ENCODE data around the gene GPX7. TPM values are rescaled to one million over a fixed set of nuclear protein-coding genes. Genes with fewer than 3 reads are reported as not detected.

GPX7 gene
- total RNA-seq, 4 donors from 2014 or later: 1.4 to 6.2 (median 2.0) TPM; not detected in 1

- peak overlapping the region in 1 of 4 donors; percentile 52 for H3K27ac ChIP-seq
- DNase-seq: no peak
- no peak for TF ChIP-seq POLR2A (IDR thresholded peaks at IDR 0.05)
- TF ChIP-seq, protein P1, sequence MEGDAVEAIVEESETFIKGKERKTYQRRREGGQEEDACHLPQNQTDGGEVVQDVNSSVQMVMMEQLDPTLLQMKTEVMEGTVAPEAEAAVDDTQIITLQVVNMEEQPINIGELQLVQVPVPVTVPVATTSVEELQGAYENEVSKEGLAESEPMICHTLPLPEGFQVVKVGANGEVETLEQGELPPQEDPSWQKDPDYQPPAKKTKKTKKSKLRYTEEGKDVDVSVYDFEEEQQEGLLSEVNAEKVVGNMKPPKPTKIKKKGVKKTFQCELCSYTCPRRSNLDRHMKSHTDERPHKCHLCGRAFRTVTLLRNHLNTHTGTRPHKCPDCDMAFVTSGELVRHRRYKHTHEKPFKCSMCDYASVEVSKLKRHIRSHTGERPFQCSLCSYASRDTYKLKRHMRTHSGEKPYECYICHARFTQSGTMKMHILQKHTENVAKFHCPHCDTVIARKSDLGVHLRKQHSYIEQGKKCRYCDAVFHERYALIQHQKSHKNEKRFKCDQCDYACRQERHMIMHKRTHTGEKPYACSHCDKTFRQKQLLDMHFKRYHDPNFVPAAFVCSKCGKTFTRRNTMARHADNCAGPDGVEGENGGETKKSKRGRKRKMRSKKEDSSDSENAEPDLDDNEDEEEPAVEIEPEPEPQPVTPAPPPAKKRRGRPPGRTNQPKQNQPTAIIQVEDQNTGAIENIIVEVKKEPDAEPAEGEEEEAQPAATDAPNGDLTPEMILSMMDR (IDR thresholded peaks at IDR 0.05): no peak
- no peak overlapping the region for H3K4me3 ChIP-seq
- H3K4me1 ChIP-seq: peaks cover 0 to 12% (median 6%) of the 10 kb centered on the region in 4 donors
- H3K9me3 ChIP-seq: no peaks in the 10 kb centered on the region
- no peaks in the 10 kb centered on the region for H3K36me3 ChIP-seq
- peaks cover 0 to 10% of the 10 kb centered on the region in 2 donors for H3K27me3 ChIP-seq
Measured at GRCh38 chr1:52629667-52630066, 27.5 kb downstream of the GPX7 start.

GRCh38 chr1:52631759-52632331 is 29.7 kb downstream of the GPX7 start:
- Histone ChIP-seq H3K4me3 (peak overlapping the region in 2 of 4 donors; percentile 64 to 68), H3K4me1 (peaks cover 0 to 19% (median 9%) of the 10 kb centered on the region in 4 donors), H3K27me3 (peaks cover 0 to 10% of the 10 kb centered on the region in 2 donors), H3K36me3 (no peaks in the 10 kb centered on the region), H3K9me3 (no peaks in the 10 kb centered on the region), H3K27ac (peak overlapping the region in 3 of 4 donors; percentile 65 to 97 (median 94))
- peak in 2 of 3 donors; percentile 56 to 62 for DNase-seq
- TF ChIP-seq, protein P1 (IDR thresholded peaks at IDR 0.05): no peak
- no peak for TF ChIP-seq POLR2A (IDR thresholded peaks at IDR 0.05)

- H3K4me3 ChIP-seq: peak within 1 kb of the TSS; percentile 50 to 68 (median 63)
- H3K36me3 ChIP-seq: no peaks in the 10 kb centered on the region
- peaks cover 0 to 10% of the 10 kb centered on the region in 2 donors for H3K27me3 ChIP-seq
- no peak for TF ChIP-seq POLR2A (IDR thresholded peaks at IDR 0.05)
- TF ChIP-seq, protein P1 (IDR thresholded peaks at IDR 0.05): no peak
- peak within 1 kb of the TSS; percentile 65 to 97 (median 82) for H3K27ac ChIP-seq
- no peaks in the 10 kb centered on the region for H3K9me3 ChIP-seq
- H3K4me1 ChIP-seq: peaks cover 0 to 20% (median 12%) of the 10 kb centered on the region in 4 donors
- peak; percentile 60 to 82 (median 77) for DNase-seq
Measured at GRCh38 chr1:52632732-52633290, 30.6 kb downstream of the GPX7 start, which contains the start of gene SHISAL2A. SHISAL2A (plus strand) TSS chr1:52633168; CDS start chr1:52633494, 326 bp downstream.

DNA sequence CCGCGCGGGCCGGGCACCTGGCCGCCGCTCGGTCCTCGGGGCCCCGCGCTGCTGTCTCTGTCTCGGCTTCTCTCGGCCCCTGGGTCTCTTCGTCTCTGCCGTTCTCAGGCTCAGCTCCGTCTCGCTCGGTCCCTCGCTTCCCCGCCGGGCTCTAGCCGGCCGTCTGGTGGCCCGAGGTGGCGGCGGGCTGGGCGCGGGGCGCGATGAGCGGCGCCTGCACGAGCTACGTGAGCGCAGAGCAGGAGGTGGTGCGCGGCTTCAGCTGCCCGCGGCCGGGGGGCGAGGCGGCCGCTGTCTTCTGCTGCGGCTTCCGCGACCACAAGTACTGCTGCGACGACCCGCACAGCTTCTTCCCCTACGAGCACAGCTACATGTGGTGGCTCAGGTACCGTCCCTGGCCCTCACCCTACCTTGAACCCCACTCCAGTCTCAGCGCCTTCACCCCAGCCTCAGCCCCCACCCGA is 31.2 kb downstream of the GPX7 start:
- TF ChIP-seq, protein P1 (IDR thresholded peaks at IDR 0.05): no peak
- TF ChIP-seq POLR2A (IDR thresholded peaks at IDR 0.05): no peak
- peak in 2 of 3 donors; percentile 50 to 56 for DNase-seq
- H3K4me1 ChIP-seq: peaks cover 0 to 25% (median 14%) of the 10 kb centered on the region in 4 donors
- peak overlapping the region; percentile 65 to 97 (median 82) for H3K27ac ChIP-seq
- no peaks in the 10 kb centered on the region for H3K36me3 ChIP-seq
- H3K27me3 ChIP-seq: peaks cover 0 to 10% of the 10 kb centered on the region in 2 donors
- peak overlapping the region; percentile 50 to 68 (median 63) for H3K4me3 ChIP-seq
- H3K9me3 ChIP-seq: no peaks in the 10 kb centered on the region

DNA sequence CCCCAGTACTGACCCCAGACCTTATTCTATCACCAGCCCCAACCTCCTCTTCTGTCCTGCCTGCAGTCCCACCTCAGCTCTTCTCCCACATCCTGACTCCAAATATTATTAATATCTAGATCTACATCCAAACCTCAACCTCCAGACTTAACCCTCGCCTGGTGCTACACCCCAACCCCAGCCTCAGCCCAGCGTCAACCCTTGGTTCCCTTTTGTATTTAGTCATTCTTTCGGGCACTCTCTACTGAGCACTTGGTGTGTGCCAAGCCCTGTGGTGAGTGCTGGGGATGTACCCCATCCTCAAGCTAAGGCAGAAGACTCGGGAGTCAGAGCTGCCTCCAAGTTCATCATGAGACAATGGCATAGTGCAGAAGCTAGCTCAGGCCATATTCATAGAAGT is 31.9 kb downstream of the GPX7 start:
- peaks cover 0 to 10% of the 10 kb centered on the region in 2 donors for H3K27me3 ChIP-seq
- H3K9me3 ChIP-seq: no peaks in the 10 kb centered on the region
- H3K27ac ChIP-seq: peak overlapping the region; percentile 6 to 97 (median 80)
- no peak for TF ChIP-seq POLR2A (IDR thresholded peaks at IDR 0.05)
- TF ChIP-seq, protein P1 (IDR thresholded peaks at IDR 0.05): no peak
- no peaks in the 10 kb centered on the region for H3K36me3 ChIP-seq
- H3K4me1 ChIP-seq: peaks cover 0 to 29% (median 16%) of the 10 kb centered on the region in 4 donors
- H3K4me3 ChIP-seq: peak overlapping the region in 3 of 4 donors; percentile 62 to 68 (median 64)
- DNase-seq: no peak

All from Peyer's patch (tissue), 4 donors.